Neural cell (in vitro differentiated cells): Measurements from ENCODE around the gene EMC9. TPM values are rescaled to one million over a fixed set of nuclear protein-coding genes. Genes with fewer than 3 reads are reported as not detected.

Experiments
- H2AFZ ChIP-seq: fragments of 200-600, 300-800 bp; sonication (generic), shearing (Covaris generic); 2 replicates; pipeline ENCODE4 v1.6.0; 2014; ENCODE audit warnings: low read depth, mild to moderate bottlenecking, antibody characterized with exemption, low read length, moderate library complexity
- H3F3A ChIP-seq: fragments of 200-600 bp; shearing (Covaris generic); 2 replicates; pipeline ENCODE4 v1.6.1; 2016; ENCODE audit warnings: mild to moderate bottlenecking, moderate library complexity, mixed read lengths, antibody characterized with exemption, low read length; ENCODE audit not compliant: insufficient read depth, poor library complexity, severe bottlenecking
- H3K27ac ChIP-seq: fragments of 200-600, 300-800 bp; sonication (generic), shearing (Covaris generic); 2 replicates; pipeline ENCODE4 v1.5.1; 2014; ENCODE audit warnings: mild to moderate bottlenecking, low read length, moderate library complexity
- H3K27me3 ChIP-seq: fragments of 300-800, 200-600 bp; sonication (generic), shearing (Covaris generic); 2 replicates; pipeline ENCODE4 v1.6.0; 2014; ENCODE audit warnings: mild to moderate bottlenecking, low read depth, low read length, moderate library complexity; ENCODE audit not compliant: insufficient read depth
- H3K36me3 ChIP-seq: fragments of 300-800, 200-600 bp; sonication (generic), shearing (Covaris generic); 2 replicates; pipeline ENCODE4 v1.5.1; 2014; ENCODE audit warnings: mild to moderate bottlenecking, antibody characterized with exemption, low read length, moderate library complexity; ENCODE audit not compliant: insufficient read depth
- H3K4me2 ChIP-seq: fragments of 300-800, 200-600 bp; sonication (generic), shearing (Covaris generic); 2 replicates; pipeline ENCODE4 v1.6.0; 2014; ENCODE audit warnings: mild to moderate bottlenecking, low read length
- H3K4me3 ChIP-seq: fragments of 300-800, 200-600 bp; sonication (generic), shearing (Covaris generic); 2 replicates; pipeline ENCODE4 v1.5.1; 2014; ENCODE audit warnings: mild to moderate bottlenecking, low read length, moderate library complexity
- H3K79me2 ChIP-seq: fragments of 200-600 bp; shearing (Covaris generic); replicated peaks from 2 replicates; pipeline ENCODE4 v1.6.0; 2014; ENCODE audit warnings: mild to moderate bottlenecking, low read length, moderate library complexity; ENCODE audit not compliant: insufficient read depth
- H3K9ac ChIP-seq: fragments of 300-800, 200-600 bp; sonication (generic), shearing (Covaris generic); 2 replicates; pipeline ENCODE4 v1.6.1; 2016; ENCODE audit warnings: mild to moderate bottlenecking, low read length, mixed read lengths
- H3K9me2 ChIP-seq: fragments of 200-600 bp; shearing (Covaris generic); 2 replicates; pipeline ENCODE4 v1.6.1; 2016; ENCODE audit warnings: mild to moderate bottlenecking, low read length, mixed read lengths; ENCODE audit not compliant: insufficient read depth
- H3K9me3 ChIP-seq: fragments of 200-600, 300-800 bp; sonication (generic), shearing (Covaris generic); 2 replicates; pipeline ENCODE4 v1.6.1; 2016; ENCODE audit warnings: mild to moderate bottlenecking, mixed run types, low read length, moderate library complexity, mixed read lengths
- H4K20me1 ChIP-seq: fragments of 200-600 bp; shearing (Covaris generic); 2 replicates; pipeline ENCODE4 v1.6.1; 2016; ENCODE audit warnings: mild to moderate bottlenecking, mixed run types; ENCODE audit not compliant: insufficient read depth
- EP300 ChIP-seq: fragments of 450-650 bp; conservative IDR thresholded peaks from 2 replicates; pipeline ENCODE4 v1.6.1; 2014; ENCODE audit warnings: antibody characterized with exemption, mild to moderate bottlenecking, moderate library complexity; ENCODE audit not compliant: poor library complexity, severe bottlenecking
- EZH2 ChIP-seq: fragments of 200-600, 300-800 bp; shearing (Covaris generic), sonication (generic); IDR thresholded peaks from 2 replicates; pipeline ENCODE4 v1.6.1; 2014; ENCODE audit warnings: antibody characterized with exemption, low read length, borderline replicate concordance, mild to moderate bottlenecking; ENCODE audit not compliant: insufficient read depth, poor library complexity, severe bottlenecking
- MXI1 ChIP-seq: fragments of 450-650 bp; conservative IDR thresholded peaks from 2 replicates; pipeline ENCODE4 v1.6.1; 2014; ENCODE audit warnings: antibody characterized with exemption, mild to moderate bottlenecking; ENCODE audit not compliant: poor library complexity, severe bottlenecking
- POLR2AphosphoS5 ChIP-seq: IDR thresholded peaks from 2 replicates; pipeline ENCODE4 v1.6.1; 2012
- RAD21 ChIP-seq: fragments of 450-650 bp; conservative IDR thresholded peaks from 2 replicates; pipeline ENCODE4 v1.6.1; 2014; ENCODE audit warnings: antibody characterized with exemption, mild to moderate bottlenecking, moderate library complexity
- SMC3 ChIP-seq: fragments of 450-650 bp; conservative IDR thresholded peaks from 2 replicates; pipeline ENCODE4 v1.6.1; 2014; ENCODE audit warnings: antibody characterized with exemption, mild to moderate bottlenecking, moderate library complexity; ENCODE audit not compliant: poor library complexity
- TAF1 ChIP-seq: IDR thresholded peaks from 2 replicates; pipeline ENCODE4 v1.6.1; 2012; ENCODE audit warnings: low read depth
- polyA plus RNA-seq: library from polyadenylated mRNA; depleted of rRNA; stranded (reverse); fragments of >200 nt; gene quantifications from 2 replicates; pipeline ENCODE4 v1.2.3, GENCODE V29; 2014
- TF ChIP-seq, protein P1 (sequence below): IDR thresholded peaks from 2 replicates; pipeline ENCODE4 v1.6.1; 2012; ENCODE audit warnings: borderline replicate concordance
- TF ChIP-seq, protein P2 (sequence below): fragments of 450-650 bp; IDR thresholded peaks from 2 replicates; pipeline ENCODE4 v1.5.1; 2014; ENCODE audit warnings: antibody characterized with exemption, mild to moderate bottlenecking, moderate library complexity; ENCODE audit not compliant: poor library complexity, severe bottlenecking

Gene EMC9
- polyA plus RNA-seq, 1 donor from 2014 or later, result 45.1 TPM

DNA sequence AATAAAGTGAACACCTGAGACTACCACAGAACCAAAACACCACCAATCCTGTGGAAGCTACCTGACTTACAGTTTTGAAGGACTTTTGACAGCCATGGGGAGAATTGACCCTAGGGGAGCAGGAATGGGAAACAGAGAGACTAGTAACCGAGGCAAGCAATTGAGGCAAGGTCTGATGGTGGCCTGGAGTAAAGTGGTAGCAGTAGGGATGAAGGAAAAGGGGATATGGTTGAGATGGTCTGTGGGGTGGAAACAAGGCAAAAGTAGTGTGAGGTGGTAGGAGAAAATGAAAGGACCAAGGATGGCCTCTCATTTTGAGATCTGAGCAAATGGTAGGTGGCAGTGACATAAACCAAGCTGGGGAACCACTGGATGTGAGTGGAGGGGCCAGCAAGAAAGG, 15.4 kb upstream of the EMC9 start:
- no peaks in the 10 kb centered on the region for H3K27me3 ChIP-seq

DNA sequence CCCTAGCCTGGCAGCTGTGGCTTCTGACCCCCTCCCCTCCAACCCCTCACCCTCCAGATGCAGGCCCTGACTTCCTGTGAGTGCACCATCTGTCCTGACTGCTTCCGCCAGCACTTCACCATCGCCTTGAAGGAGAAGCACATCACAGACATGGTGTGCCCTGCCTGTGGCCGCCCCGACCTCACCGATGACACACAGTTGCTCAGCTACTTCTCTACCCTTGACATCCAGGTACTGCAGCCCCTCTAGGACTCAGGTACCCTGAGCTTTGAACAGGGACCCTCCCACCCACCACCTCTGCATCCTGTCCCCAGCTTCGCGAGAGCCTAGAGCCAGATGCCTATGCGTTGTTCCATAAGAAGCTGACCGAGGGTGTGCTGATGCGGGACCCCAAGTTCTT, 13.7 kb upstream of the EMC9 start:
- Histone ChIP-seq H3K79me2 (no peaks in the 10 kb centered on the region), H2AFZ (no peak overlapping the region), H3K9ac (no peak overlapping the region), H3K9me3 (no peaks in the 10 kb centered on the region), H3K36me3 (no peaks in the 10 kb centered on the region), H3K4me3 (no peak overlapping the region), H3F3A (no peaks in the 10 kb centered on the region), H3K27me3 (no peaks in the 10 kb centered on the region), H4K20me1 (no peaks in the 10 kb centered on the region), H3K27ac (no peak overlapping the region), H3K9me2 (no peaks in the 10 kb centered on the region), H3K4me2 (no peak overlapping the region)
- TF ChIP-seq RAD21 (no peak), MXI1 (no peak), POLR2AphosphoS5 (no peak), SMC3 (no peak), EP300 (no peak), EZH2 (no peak), TAF1 (no peak)
- TF ChIP-seq, protein P1, sequence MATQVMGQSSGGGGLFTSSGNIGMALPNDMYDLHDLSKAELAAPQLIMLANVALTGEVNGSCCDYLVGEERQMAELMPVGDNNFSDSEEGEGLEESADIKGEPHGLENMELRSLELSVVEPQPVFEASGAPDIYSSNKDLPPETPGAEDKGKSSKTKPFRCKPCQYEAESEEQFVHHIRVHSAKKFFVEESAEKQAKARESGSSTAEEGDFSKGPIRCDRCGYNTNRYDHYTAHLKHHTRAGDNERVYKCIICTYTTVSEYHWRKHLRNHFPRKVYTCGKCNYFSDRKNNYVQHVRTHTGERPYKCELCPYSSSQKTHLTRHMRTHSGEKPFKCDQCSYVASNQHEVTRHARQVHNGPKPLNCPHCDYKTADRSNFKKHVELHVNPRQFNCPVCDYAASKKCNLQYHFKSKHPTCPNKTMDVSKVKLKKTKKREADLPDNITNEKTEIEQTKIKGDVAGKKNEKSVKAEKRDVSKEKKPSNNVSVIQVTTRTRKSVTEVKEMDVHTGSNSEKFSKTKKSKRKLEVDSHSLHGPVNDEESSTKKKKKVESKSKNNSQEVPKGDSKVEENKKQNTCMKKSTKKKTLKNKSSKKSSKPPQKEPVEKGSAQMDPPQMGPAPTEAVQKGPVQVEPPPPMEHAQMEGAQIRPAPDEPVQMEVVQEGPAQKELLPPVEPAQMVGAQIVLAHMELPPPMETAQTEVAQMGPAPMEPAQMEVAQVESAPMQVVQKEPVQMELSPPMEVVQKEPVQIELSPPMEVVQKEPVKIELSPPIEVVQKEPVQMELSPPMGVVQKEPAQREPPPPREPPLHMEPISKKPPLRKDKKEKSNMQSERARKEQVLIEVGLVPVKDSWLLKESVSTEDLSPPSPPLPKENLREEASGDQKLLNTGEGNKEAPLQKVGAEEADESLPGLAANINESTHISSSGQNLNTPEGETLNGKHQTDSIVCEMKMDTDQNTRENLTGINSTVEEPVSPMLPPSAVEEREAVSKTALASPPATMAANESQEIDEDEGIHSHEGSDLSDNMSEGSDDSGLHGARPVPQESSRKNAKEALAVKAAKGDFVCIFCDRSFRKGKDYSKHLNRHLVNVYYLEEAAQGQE, result no peak
- TF ChIP-seq, protein P2, sequence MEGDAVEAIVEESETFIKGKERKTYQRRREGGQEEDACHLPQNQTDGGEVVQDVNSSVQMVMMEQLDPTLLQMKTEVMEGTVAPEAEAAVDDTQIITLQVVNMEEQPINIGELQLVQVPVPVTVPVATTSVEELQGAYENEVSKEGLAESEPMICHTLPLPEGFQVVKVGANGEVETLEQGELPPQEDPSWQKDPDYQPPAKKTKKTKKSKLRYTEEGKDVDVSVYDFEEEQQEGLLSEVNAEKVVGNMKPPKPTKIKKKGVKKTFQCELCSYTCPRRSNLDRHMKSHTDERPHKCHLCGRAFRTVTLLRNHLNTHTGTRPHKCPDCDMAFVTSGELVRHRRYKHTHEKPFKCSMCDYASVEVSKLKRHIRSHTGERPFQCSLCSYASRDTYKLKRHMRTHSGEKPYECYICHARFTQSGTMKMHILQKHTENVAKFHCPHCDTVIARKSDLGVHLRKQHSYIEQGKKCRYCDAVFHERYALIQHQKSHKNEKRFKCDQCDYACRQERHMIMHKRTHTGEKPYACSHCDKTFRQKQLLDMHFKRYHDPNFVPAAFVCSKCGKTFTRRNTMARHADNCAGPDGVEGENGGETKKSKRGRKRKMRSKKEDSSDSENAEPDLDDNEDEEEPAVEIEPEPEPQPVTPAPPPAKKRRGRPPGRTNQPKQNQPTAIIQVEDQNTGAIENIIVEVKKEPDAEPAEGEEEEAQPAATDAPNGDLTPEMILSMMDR, result no peak

More for the DNA sequence above, 15.4 kb upstream of the EMC9 start:
- H2AFZ ChIP-seq, result no peak overlapping the region
- no peaks in the 10 kb centered on the region for H3K36me3 ChIP-seq
- TF ChIP-seq POLR2AphosphoS5, result no peak
- no peak for TF ChIP-seq EZH2
- TF ChIP-seq, protein P2, result no peak
- TF ChIP-seq, protein P1, result no peak
- TF ChIP-seq RAD21, result no peak
- no peak for TF ChIP-seq MXI1
- no peak for TF ChIP-seq SMC3
- TF ChIP-seq EP300, result no peak
- no peak for TF ChIP-seq TAF1
- H3K9me2 ChIP-seq, result no peaks in the 10 kb centered on the region
- no peak overlapping the region for H3K4me3 ChIP-seq
- H3K9ac ChIP-seq, result no peak overlapping the region
- H3K27ac ChIP-seq, result no peak overlapping the region
- H3F3A ChIP-seq, result no peaks in the 10 kb centered on the region
- no peaks in the 10 kb centered on the region for H4K20me1 ChIP-seq
- H3K4me2 ChIP-seq, result no peak overlapping the region
- no peaks in the 10 kb centered on the region for H3K9me3 ChIP-seq
- no peaks in the 10 kb centered on the region for H3K79me2 ChIP-seq
